ENCODE results near the gene VWA5B2. TPM values are rescaled to one million over a fixed set of nuclear protein-coding genes. Genes with fewer than 3 reads are reported as not detected.

The VWA5B2 gene
- total and polyA plus RNA-seq, 2 of the 13 experiments (the other 11 are each of a cell fraction or from before 2014, with no cell fraction given) = 0.03 to 0.04 TPM

DNA sequence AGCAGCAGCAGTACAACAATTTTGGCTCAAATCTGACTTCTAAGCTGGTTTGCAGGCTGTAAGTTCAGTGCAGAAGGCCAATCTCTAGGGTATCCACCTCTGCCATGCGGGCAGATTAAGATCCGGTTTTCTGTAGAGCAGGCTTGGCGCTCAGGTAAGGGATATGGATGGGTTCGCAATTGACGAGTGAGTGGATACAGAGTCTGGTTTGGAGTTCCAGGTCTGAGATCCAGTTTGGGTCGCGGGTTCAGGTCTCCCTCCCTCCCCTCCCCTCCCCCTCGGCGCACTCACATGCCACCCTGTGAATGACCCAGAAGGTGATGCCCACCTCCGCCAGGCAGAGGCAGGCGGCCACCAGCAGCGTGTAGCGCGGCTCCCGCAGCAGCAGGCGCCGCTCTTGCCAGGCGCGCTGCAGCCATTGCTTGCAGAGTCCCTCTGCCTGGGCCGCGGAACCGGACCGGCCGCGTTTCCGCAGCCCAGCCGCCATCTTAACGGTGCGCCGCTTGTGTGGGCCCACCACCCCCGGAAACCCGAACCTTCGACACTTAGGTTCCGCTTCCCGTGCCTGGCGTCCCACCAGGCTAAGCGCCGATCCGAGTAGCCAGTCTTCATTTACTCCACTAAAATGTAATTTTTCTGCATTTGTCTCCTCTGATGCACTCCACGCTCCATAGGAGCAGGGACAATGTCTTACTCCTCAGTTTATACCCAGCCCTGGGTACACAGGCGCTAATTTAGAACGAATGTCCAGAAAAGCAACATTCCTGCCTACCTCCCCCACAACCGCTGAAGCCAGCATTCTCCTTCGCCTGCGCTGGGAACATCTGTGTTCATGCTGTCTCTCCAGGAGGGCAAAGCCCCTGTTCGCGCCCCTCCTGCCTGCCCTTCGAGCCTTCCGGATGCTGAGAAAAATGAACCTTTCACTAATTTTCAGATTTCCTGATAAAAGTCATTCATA, 19.3 kb downstream of the VWA5B2 start, which contains the start of gene ALG3 (continued):
- TF ChIP-seq ZNF781 (CRISPR knock-in tag; IDR thresholded peaks at IDR 0.05; ENCODE audit: borderline replicate concordance, not compliant biosample characterization) (no peak), CC2D1A (CRISPR knock-in tag; IDR thresholded peaks at IDR 0.05) (no peak), TEAD2 (CRISPR knock-in tag; IDR thresholded peaks at IDR 0.05) (no peak), FLYWCH1 (CRISPR knock-in tag; IDR thresholded peaks at IDR 0.05) (no peak), RXRA (CRISPR knock-in tag; IDR thresholded peaks at IDR 0.05) (peak; percentile 80), ZNF577 (CRISPR knock-in tag; IDR thresholded peaks at IDR 0.05; ENCODE audit: borderline replicate concordance, low read depth) (no peak), KAT8 (CRISPR knock-in tag; IDR thresholded peaks at IDR 0.05) (peak; percentile 81), KAT7 (CRISPR knock-in tag; IDR thresholded peaks at IDR 0.05; ENCODE audit: borderline replicate concordance) (no peak; the same call in 1 of the 2 replicates), ZNF652 (CRISPR knock-in tag; IDR thresholded peaks at IDR 0.05; ENCODE audit: borderline replicate concordance, low read depth) (no peak), ZNF775 (CRISPR knock-in tag; IDR thresholded peaks at IDR 0.05; ENCODE audit: borderline replicate concordance) (no peak), ARNTL (CRISPR knock-in tag; IDR thresholded peaks at IDR 0.05) (no peak)
- TF ChIP-seq, protein P1, sequence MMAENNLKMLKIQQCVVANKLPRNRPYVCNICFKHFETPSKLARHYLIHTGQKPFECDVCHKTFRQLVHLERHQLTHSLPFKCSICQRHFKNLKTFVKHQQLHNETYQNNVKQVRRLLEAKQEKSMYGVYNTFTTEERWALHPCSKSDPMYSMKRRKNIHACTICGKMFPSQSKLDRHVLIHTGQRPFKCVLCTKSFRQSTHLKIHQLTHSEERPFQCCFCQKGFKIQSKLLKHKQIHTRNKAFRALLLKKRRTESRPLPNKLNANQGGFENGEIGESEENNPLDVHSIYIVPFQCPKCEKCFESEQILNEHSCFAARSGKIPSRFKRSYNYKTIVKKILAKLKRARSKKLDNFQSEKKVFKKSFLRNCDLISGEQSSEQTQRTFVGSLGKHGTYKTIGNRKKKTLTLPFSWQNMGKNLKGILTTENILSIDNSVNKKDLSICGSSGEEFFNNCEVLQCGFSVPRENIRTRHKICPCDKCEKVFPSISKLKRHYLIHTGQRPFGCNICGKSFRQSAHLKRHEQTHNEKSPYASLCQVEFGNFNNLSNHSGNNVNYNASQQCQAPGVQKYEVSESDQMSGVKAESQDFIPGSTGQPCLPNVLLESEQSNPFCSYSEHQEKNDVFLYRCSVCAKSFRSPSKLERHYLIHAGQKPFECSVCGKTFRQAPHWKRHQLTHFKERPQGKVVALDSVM (CRISPR knock-in tag; IDR thresholded peaks at IDR 0.05) = no peak
- TF ChIP-seq, protein P2, sequence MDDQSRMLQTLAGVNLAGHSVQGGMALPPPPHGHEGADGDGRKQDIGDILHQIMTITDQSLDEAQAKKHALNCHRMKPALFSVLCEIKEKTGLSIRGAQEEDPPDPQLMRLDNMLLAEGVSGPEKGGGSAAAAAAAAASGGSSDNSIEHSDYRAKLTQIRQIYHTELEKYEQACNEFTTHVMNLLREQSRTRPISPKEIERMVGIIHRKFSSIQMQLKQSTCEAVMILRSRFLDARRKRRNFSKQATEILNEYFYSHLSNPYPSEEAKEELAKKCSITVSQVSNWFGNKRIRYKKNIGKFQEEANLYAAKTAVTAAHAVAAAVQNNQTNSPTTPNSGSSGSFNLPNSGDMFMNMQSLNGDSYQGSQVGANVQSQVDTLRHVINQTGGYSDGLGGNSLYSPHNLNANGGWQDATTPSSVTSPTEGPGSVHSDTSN (CRISPR knock-in tag; IDR thresholded peaks at IDR 0.05; ENCODE audit: borderline replicate concordance) = no peak
- TF ChIP-seq, protein P3, sequence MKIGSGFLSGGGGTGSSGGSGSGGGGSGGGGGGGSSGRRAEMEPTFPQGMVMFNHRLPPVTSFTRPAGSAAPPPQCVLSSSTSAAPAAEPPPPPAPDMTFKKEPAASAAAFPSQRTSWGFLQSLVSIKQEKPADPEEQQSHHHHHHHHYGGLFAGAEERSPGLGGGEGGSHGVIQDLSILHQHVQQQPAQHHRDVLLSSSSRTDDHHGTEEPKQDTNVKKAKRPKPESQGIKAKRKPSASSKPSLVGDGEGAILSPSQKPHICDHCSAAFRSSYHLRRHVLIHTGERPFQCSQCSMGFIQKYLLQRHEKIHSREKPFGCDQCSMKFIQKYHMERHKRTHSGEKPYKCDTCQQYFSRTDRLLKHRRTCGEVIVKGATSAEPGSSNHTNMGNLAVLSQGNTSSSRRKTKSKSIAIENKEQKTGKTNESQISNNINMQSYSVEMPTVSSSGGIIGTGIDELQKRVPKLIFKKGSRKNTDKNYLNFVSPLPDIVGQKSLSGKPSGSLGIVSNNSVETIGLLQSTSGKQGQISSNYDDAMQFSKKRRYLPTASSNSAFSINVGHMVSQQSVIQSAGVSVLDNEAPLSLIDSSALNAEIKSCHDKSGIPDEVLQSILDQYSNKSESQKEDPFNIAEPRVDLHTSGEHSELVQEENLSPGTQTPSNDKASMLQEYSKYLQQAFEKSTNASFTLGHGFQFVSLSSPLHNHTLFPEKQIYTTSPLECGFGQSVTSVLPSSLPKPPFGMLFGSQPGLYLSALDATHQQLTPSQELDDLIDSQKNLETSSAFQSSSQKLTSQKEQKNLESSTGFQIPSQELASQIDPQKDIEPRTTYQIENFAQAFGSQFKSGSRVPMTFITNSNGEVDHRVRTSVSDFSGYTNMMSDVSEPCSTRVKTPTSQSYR (CRISPR knock-in tag; IDR thresholded peaks at IDR 0.05; ENCODE audit: borderline replicate concordance) = peak; percentile 33; the same call in 1 of the 2 replicates
- TF ChIP-seq, protein P4, sequence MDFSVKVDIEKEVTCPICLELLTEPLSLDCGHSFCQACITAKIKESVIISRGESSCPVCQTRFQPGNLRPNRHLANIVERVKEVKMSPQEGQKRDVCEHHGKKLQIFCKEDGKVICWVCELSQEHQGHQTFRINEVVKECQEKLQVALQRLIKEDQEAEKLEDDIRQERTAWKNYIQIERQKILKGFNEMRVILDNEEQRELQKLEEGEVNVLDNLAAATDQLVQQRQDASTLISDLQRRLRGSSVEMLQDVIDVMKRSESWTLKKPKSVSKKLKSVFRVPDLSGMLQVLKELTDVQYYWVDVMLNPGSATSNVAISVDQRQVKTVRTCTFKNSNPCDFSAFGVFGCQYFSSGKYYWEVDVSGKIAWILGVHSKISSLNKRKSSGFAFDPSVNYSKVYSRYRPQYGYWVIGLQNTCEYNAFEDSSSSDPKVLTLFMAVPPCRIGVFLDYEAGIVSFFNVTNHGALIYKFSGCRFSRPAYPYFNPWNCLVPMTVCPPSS (IDR thresholded peaks at IDR 0.05) = no peak
- TF ChIP-seq, protein P5, sequence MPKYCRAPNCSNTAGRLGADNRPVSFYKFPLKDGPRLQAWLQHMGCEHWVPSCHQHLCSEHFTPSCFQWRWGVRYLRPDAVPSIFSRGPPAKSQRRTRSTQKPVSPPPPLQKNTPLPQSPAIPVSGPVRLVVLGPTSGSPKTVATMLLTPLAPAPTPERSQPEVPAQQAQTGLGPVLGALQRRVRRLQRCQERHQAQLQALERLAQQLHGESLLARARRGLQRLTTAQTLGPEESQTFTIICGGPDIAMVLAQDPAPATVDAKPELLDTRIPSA (CRISPR knock-in tag; IDR thresholded peaks at IDR 0.05; ENCODE audit: borderline replicate concordance) = no peak; the same call in 1 of the 2 replicates
- TF ChIP-seq, protein P6, sequence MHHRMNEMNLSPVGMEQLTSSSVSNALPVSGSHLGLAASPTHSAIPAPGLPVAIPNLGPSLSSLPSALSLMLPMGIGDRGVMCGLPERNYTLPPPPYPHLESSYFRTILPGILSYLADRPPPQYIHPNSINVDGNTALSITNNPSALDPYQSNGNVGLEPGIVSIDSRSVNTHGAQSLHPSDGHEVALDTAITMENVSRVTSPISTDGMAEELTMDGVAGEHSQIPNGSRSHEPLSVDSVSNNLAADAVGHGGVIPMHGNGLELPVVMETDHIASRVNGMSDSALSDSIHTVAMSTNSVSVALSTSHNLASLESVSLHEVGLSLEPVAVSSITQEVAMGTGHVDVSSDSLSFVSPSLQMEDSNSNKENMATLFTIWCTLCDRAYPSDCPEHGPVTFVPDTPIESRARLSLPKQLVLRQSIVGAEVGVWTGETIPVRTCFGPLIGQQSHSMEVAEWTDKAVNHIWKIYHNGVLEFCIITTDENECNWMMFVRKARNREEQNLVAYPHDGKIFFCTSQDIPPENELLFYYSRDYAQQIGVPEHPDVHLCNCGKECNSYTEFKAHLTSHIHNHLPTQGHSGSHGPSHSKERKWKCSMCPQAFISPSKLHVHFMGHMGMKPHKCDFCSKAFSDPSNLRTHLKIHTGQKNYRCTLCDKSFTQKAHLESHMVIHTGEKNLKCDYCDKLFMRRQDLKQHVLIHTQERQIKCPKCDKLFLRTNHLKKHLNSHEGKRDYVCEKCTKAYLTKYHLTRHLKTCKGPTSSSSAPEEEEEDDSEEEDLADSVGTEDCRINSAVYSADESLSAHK (CRISPR knock-in tag; IDR thresholded peaks at IDR 0.05; ENCODE audit: borderline replicate concordance) = no peak

Measured in HepG2 (cell line).